Trophoblast cell (in vitro differentiated cells and primary cell): ENCODE results near the gene HSFX1.

Experiments used
- DNase-seq, 2 donors: peaks; one replicate each; pipeline ENCODE4 v3.0.0-alpha.2; 2016
- H2AFZ ChIP-seq: 2 replicates; pipeline ENCODE4 v1.6.1; 2013; ENCODE audit warnings: low read length, moderate library complexity, mild to moderate bottlenecking; ENCODE audit not compliant: insufficient read depth, poor library complexity
- H2AK5ac ChIP-seq: 2 replicates; pipeline ENCODE4 v1.6.1; 2013; ENCODE audit warnings: mild to moderate bottlenecking, low read length
- H2BK120ac ChIP-seq: 2 replicates; pipeline ENCODE4 v1.6.1; 2013; ENCODE audit warnings: low read length, mild to moderate bottlenecking, moderate library complexity; ENCODE audit not compliant: insufficient read depth, poor library complexity
- H2BK12ac ChIP-seq: 2 replicates; pipeline ENCODE4 v1.6.1; 2013; ENCODE audit warnings: mild to moderate bottlenecking, low read length, moderate library complexity
- H2BK5ac ChIP-seq: 2 replicates; pipeline ENCODE4 v1.6.1; 2013; ENCODE audit warnings: low read length, low read depth, moderate library complexity, mild to moderate bottlenecking; ENCODE audit not compliant: poor library complexity
- H3K14ac ChIP-seq: 2 replicates; pipeline ENCODE4 v1.6.1; 2013; ENCODE audit warnings: mild to moderate bottlenecking, low read length
- H3K18ac ChIP-seq: 2 replicates; pipeline ENCODE4 v1.6.1; 2013; ENCODE audit warnings: mild to moderate bottlenecking, low read length
- H3K23ac ChIP-seq: 2 replicates; pipeline ENCODE4 v1.6.1; 2013; ENCODE audit warnings: low read length
- H3K27ac ChIP-seq: 2 replicates; pipeline ENCODE4 v1.5.1; 2013; ENCODE audit warnings: low read depth, mild to moderate bottlenecking, inconsistent platforms, low read length, moderate library complexity
- H3K27me3 ChIP-seq: 2 replicates; pipeline ENCODE4 v1.6.1; 2013; ENCODE audit warnings: inconsistent platforms, mild to moderate bottlenecking, low read length, moderate library complexity; ENCODE audit not compliant: insufficient read depth
- H3K36me3 ChIP-seq, 2 experiments: 1 replicate in 1 of 2; 2 replicates in 1 of 2; pipeline ENCODE4 v1.6.1; 2013; ENCODE audit warnings: low read length in 2 of 2, mild to moderate bottlenecking in 2 of 2, moderate library complexity in 1 of 2; ENCODE audit not compliant: insufficient read depth in 2 of 2, control insufficient read depth in 1 of 2
- H3K4ac ChIP-seq: 2 replicates; pipeline ENCODE4 v1.6.1; 2013; ENCODE audit warnings: low read depth, mild to moderate bottlenecking, low read length, moderate library complexity
- H3K4me1 ChIP-seq, 2 experiments: 1 replicate in 1 of 2; 2 replicates in 1 of 2; pipeline ENCODE4 v1.6.1; 2013; ENCODE audit warnings: low read length in 2 of 2, mild to moderate bottlenecking in 2 of 2, moderate library complexity in 1 of 2; ENCODE audit not compliant: insufficient read depth in 2 of 2, control insufficient read depth in 1 of 2
- H3K4me2 ChIP-seq: 2 replicates; pipeline ENCODE4 v1.6.1; 2013; ENCODE audit warnings: inconsistent platforms, mild to moderate bottlenecking, low read length, moderate library complexity
- H3K4me3 ChIP-seq: 2 replicates; pipeline ENCODE4 v1.5.1; 2013; ENCODE audit warnings: mild to moderate bottlenecking, low read depth, low read length, inconsistent platforms
- H3K79me1 ChIP-seq: one replicate; pipeline ENCODE4 v1.6.1; 2013; ENCODE audit warnings: low read length
- H3K79me2 ChIP-seq: 2 replicates; pipeline ENCODE4 v1.6.1; 2013; ENCODE audit warnings: low read length, mild to moderate bottlenecking; ENCODE audit not compliant: control insufficient read depth, insufficient read depth, poor library complexity
- H3K9ac ChIP-seq: 2 replicates; pipeline ENCODE4 v1.6.1; 2013; ENCODE audit warnings: mild to moderate bottlenecking, low read length
- H3K9me3 ChIP-seq: 2 replicates; pipeline ENCODE4 v1.6.1; 2013; ENCODE audit warnings: low read depth, mild to moderate bottlenecking, control low read depth, inconsistent platforms, low read length; ENCODE audit not compliant: insufficient read depth
- H4K12ac ChIP-seq: 2 replicates; pipeline ENCODE4 v1.6.1; 2013; ENCODE audit warnings: low read depth, mild to moderate bottlenecking, low read length, moderate library complexity
- H4K8ac ChIP-seq: 2 replicates; pipeline ENCODE4 v1.6.1; 2013; ENCODE audit warnings: low read depth, mild to moderate bottlenecking, low read length, moderate library complexity
- H4K91ac ChIP-seq: one replicate; pipeline ENCODE4 v1.6.1; 2013; ENCODE audit warnings: low read depth, mild to moderate bottlenecking, low read length, moderate library complexity
- WGBS: extraction: QIAGEN DNeasy Blood & Tissue Kit; methylation state at CpG from one replicate; pipeline ENCODE4 v1.1.7; 2013; ENCODE audit warnings: missing lambda C conversion rate; ENCODE audit not compliant: insufficient read length, insufficient coverage; ENCODE audit errors: extremely low coverage; 5-methylcytosine and 5-hydroxymethylcytosine counted together

HSFX1 gene

GRCh38 chrX:149807747-149808458 is 34.0 kb downstream of the HSFX1 start:
- Histone ChIP-seq H2BK120ac (no peak overlapping the region), H3K18ac (no peak overlapping the region), H4K91ac (no peak overlapping the region), H2AFZ (no peak overlapping the region), H3K27me3 (no peaks in the 10 kb centered on the region), H3K14ac (no peak overlapping the region), H3K23ac (no peak overlapping the region), H2BK12ac (no peak overlapping the region), H3K79me1 (no peaks in the 10 kb centered on the region), H2BK5ac (no peak overlapping the region), H3K4me2 (no peak overlapping the region), H3K4me1 (no peaks in the 10 kb centered on the region), H3K4me3 (no peak overlapping the region), H4K8ac (no peak overlapping the region), H3K79me2 (no peaks in the 10 kb centered on the region), H4K12ac (no peak overlapping the region), H2AK5ac (no peak overlapping the region), H3K36me3 (no peaks in the 10 kb centered on the region), H3K9me3 (no peaks in the 10 kb centered on the region), H3K27ac (no peak overlapping the region), H3K9ac (no peak overlapping the region), H3K4ac (no peak overlapping the region)
- no peak for DNase-seq
- no CpG with 5 or more reads among the region's 12 CpGs for WGBS

- Histone ChIP-seq H3K4ac (no peak overlapping the region), H3K27me3 (no peaks in the 10 kb centered on the region), H3K9ac (no peak overlapping the region), H4K8ac (no peak overlapping the region), H3K79me2 (no peaks in the 10 kb centered on the region), H4K91ac (no peak overlapping the region), H3K4me1 (no peaks in the 10 kb centered on the region), H3K18ac (no peak overlapping the region), H3K23ac (no peak overlapping the region), H3K79me1 (no peaks in the 10 kb centered on the region), H3K14ac (no peak overlapping the region), H4K12ac (no peak overlapping the region), H3K4me3 (no peak overlapping the region), H3K4me2 (no peak overlapping the region), H2BK12ac (no peak overlapping the region), H2AK5ac (no peak overlapping the region), H2BK5ac (no peak overlapping the region), H3K36me3 (no peaks in the 10 kb centered on the region), H2BK120ac (no peak overlapping the region), H3K27ac (no peak overlapping the region), H3K9me3 (no peaks in the 10 kb centered on the region), H2AFZ (no peak overlapping the region)
- no CpG with 5 or more reads among the region's 1 CpG for WGBS
- no peak for DNase-seq
Measured at GRCh38 chrX:149818652-149819051, 44.8 kb downstream of the HSFX1 start.

- Histone ChIP-seq H3K14ac (no peak overlapping the region), H3K79me1 (no peaks in the 10 kb centered on the region), H4K91ac (no peak overlapping the region), H2BK5ac (no peak overlapping the region), H2AFZ (no peak overlapping the region), H3K9me3 (no peaks in the 10 kb centered on the region), H2AK5ac (no peak overlapping the region), H3K23ac (no peak overlapping the region), H2BK120ac (no peak overlapping the region), H4K12ac (no peak overlapping the region), H4K8ac (no peak overlapping the region), H3K18ac (no peak overlapping the region), H3K27ac (no peak overlapping the region), H3K4me2 (no peak overlapping the region), H3K36me3 (no peaks in the 10 kb centered on the region), H3K79me2 (no peaks in the 10 kb centered on the region), H3K9ac (no peak overlapping the region), H3K27me3 (no peaks in the 10 kb centered on the region), H3K4me1 (no peaks in the 10 kb centered on the region), H3K4me3 (no peak overlapping the region), H2BK12ac (no peak overlapping the region), H3K4ac (no peak overlapping the region)
- no peak for DNase-seq
- WGBS: no CpG with 5 or more reads among the region's 2 CpGs
Measured at GRCh38 chrX:149819371-149819770, 45.5 kb downstream of the HSFX1 start.

- Histone ChIP-seq H2BK120ac (no peak overlapping the region), H2AFZ (no peak overlapping the region), H3K9me3 (no peaks in the 10 kb centered on the region), H3K79me2 (no peaks in the 10 kb centered on the region), H3K36me3 (no peaks in the 10 kb centered on the region), H3K4ac (no peak overlapping the region), H3K18ac (no peak overlapping the region), H3K4me2 (no peak overlapping the region), H3K27ac (no peak overlapping the region), H3K27me3 (no peaks in the 10 kb centered on the region), H3K4me3 (no peak overlapping the region), H3K79me1 (peaks cover 2% of the 10 kb centered on the region), H3K4me1 (no peaks in the 10 kb centered on the region), H3K9ac (no peak overlapping the region), H2AK5ac (no peak overlapping the region), H4K12ac (no peak overlapping the region), H3K23ac (no peak overlapping the region), H4K91ac (no peak overlapping the region), H3K14ac (no peak overlapping the region), H2BK12ac (no peak overlapping the region), H4K8ac (no peak overlapping the region), H2BK5ac (no peak overlapping the region)
- no CpG with 5 or more reads among the region's 3 CpGs for WGBS
- peak in 1 of 2 donors; percentile 27 for DNase-seq
Measured at GRCh38 chrX:149825424-149825823, 51.6 kb downstream of the HSFX1 start.
